IMR-90 (cell line): ENCODE data around the gene CRIM1. TPM values are rescaled to one million over a fixed set of nuclear protein-coding genes. Genes with fewer than 3 reads are reported as not detected.

ENCODE experiments used
- ATAC-seq: fragments of 200-7000 bp; cut with Tn5 transposase; 2 replicates; pipeline ENCODE4 v1.9.1; 2020; ENCODE audit warnings: low read depth, mild to moderate bottlenecking, moderate library complexity
- BruUV-seq: library from RNA; stranded (reverse); fragments of 400-500 nt; replicated peaks from 2 replicates; lab custom pipeline; 2021; lab: Mats Ljungman, UMichigan
- CTCF ChIA-PET: fragments of 300-600 bp; formaldehyde crosslinking; extraction: SDS; loops from one replicate; lab custom pipeline; 2021; ENCODE audit warnings: antibody characterized with exemption; lab: Yijun Ruan, JAX
- POLR2A ChIA-PET: fragments of 300-600 bp; sonication (Branson Sonifier 250); formaldehyde crosslinking; loops from one replicate; lab custom pipeline; 2022; ENCODE audit warnings: antibody characterized with exemption; ENCODE audit not compliant: unreplicated experiment; lab: Charles Lee
- DNase-seq: peaks from one replicate; pipeline ENCODE4 v3.0.0; 2013
- H2AFZ ChIP-seq: replicated peaks from 2 replicates; pipeline ENCODE3; 2013; ENCODE audit warnings: low read length, mild to moderate bottlenecking; ENCODE audit not compliant: poor library complexity
- H2AK5ac ChIP-seq: 2 replicates; pipeline ENCODE4 v1.6.1; 2013; ENCODE audit warnings: low read depth, low read length, inconsistent platforms
- H2AK9ac ChIP-seq: replicated peaks from 2 replicates; pipeline ENCODE3; 2013; ENCODE audit warnings: mild to moderate bottlenecking, low read depth, low read length, moderate library complexity; ENCODE audit not compliant: poor library complexity
- H2BK120ac ChIP-seq: 2 replicates; pipeline ENCODE4 v1.6.1; 2013; ENCODE audit warnings: low read depth, low read length, inconsistent platforms
- H2BK15ac ChIP-seq: 3 replicates; pipeline ENCODE4 v1.6.1; 2013; ENCODE audit warnings: low read depth, low read length, inconsistent platforms
- H2BK20ac ChIP-seq: 2 replicates; pipeline ENCODE4 v1.6.1; 2013; ENCODE audit warnings: low read depth, mild to moderate bottlenecking, inconsistent platforms, low read length, moderate library complexity
- H2BK5ac ChIP-seq: 2 replicates; pipeline ENCODE4 v1.6.1; 2013; ENCODE audit warnings: mild to moderate bottlenecking, low read depth, low read length, inconsistent platforms; ENCODE audit not compliant: poor library complexity, severe bottlenecking
- H3K14ac ChIP-seq: replicated peaks from 2 replicates; pipeline ENCODE4 v1.6.1; 2013; ENCODE audit warnings: low read depth, low read length, inconsistent platforms
- H3K18ac ChIP-seq: 2 replicates; pipeline ENCODE4 v1.6.1; 2013; ENCODE audit warnings: low read depth, low read length, control low read depth
- H3K23ac ChIP-seq: 2 replicates; pipeline ENCODE4 v1.6.1; 2013; ENCODE audit warnings: low read depth, low read length, inconsistent platforms
- H3K27ac ChIP-seq: 2 replicates; pipeline ENCODE4 v1.5.1; 2013; ENCODE audit warnings: mild to moderate bottlenecking, control low read depth, low read length; ENCODE audit not compliant: insufficient read depth
- H3K27me3 ChIP-seq: 2 replicates; pipeline ENCODE4 v1.6.1; 2013; ENCODE audit warnings: low read length; ENCODE audit not compliant: control insufficient read depth, insufficient read depth
- H3K36me3 ChIP-seq: 2 replicates; pipeline ENCODE4 v1.6.1; 2013; ENCODE audit warnings: low read length, mixed read lengths; ENCODE audit not compliant: control insufficient read depth, insufficient read depth
- H3K4ac ChIP-seq: 2 replicates; pipeline ENCODE4 v1.6.1; 2013; ENCODE audit warnings: low read depth, low read length, inconsistent platforms
- H3K4me1 ChIP-seq: 2 replicates; pipeline ENCODE4 v1.6.1; 2013; ENCODE audit warnings: low read length, mixed read lengths; ENCODE audit not compliant: control insufficient read depth, insufficient read depth
- H3K4me2 ChIP-seq: 2 replicates; pipeline ENCODE4 v1.6.1; 2013; ENCODE audit warnings: low read depth, mild to moderate bottlenecking, control low read depth, low read length, moderate library complexity
- H3K4me3 ChIP-seq: 2 replicates; pipeline ENCODE4 v1.5.1; 2013; ENCODE audit warnings: low read depth, mild to moderate bottlenecking, control low read depth, low read length, moderate library complexity; ENCODE audit not compliant: insufficient read depth
- H3K56ac ChIP-seq: 2 replicates; pipeline ENCODE4 v1.6.1; 2013; ENCODE audit warnings: low read length, inconsistent platforms; ENCODE audit not compliant: insufficient read depth; ENCODE audit errors: extremely low read depth
- H3K79me1 ChIP-seq, 2 experiments: 2 replicates each; pipeline ENCODE4 v1.6.1; 2013; ENCODE audit warnings: low read length in 2 of 2, inconsistent platforms in 1 of 2, low read depth in 1 of 2
- H3K9ac ChIP-seq: 2 replicates; pipeline ENCODE4 v1.6.1; 2013; ENCODE audit warnings: low read depth, low read length, control low read depth
- H3K9me1 ChIP-seq: 2 replicates; pipeline ENCODE4 v1.6.1; 2013; ENCODE audit warnings: low read length, inconsistent platforms; ENCODE audit not compliant: insufficient read depth
- H3K9me3 ChIP-seq: 2 replicates; pipeline ENCODE4 v1.6.1; 2013; ENCODE audit warnings: low read length; ENCODE audit not compliant: control insufficient read depth, insufficient read depth
- H4K20me1 ChIP-seq: 2 replicates; pipeline ENCODE4 v1.6.1; 2013; ENCODE audit warnings: low read length, inconsistent platforms; ENCODE audit not compliant: insufficient read depth
- H4K5ac ChIP-seq: 2 replicates; pipeline ENCODE4 v1.6.1; 2013; ENCODE audit warnings: mild to moderate bottlenecking, low read depth, low read length, control low read depth
- H4K8ac ChIP-seq, 2 experiments: 2 replicates each; pipeline ENCODE4 v1.6.1; 2013; ENCODE audit warnings: low read depth in 2 of 2, low read length in 2 of 2, control low read depth in 1 of 2, inconsistent platforms in 1 of 2
- H4K91ac ChIP-seq: 2 replicates; pipeline ENCODE4 v1.6.1; 2013; ENCODE audit warnings: low read depth, low read length, inconsistent platforms; ENCODE audit not compliant: insufficient read depth
- BHLHE40 ChIP-seq: fragments of 150-350 bp; IDR thresholded peaks from 2 replicates; pipeline ENCODE4 v1.6.1; 2016; ENCODE audit warnings: mild to moderate bottlenecking, low read depth, low read length
- CHD1 ChIP-seq: IDR thresholded peaks from 2 replicates; pipeline ENCODE4 v1.6.1; 2012; ENCODE audit warnings: low read depth, low read length, improper control_type of control experiment
- FOS ChIP-seq: fragments of 150-350 bp; IDR thresholded peaks from 2 replicates; pipeline ENCODE4 v1.6.1; 2016; ENCODE audit warnings: low read depth, low read length
- MAZ ChIP-seq: IDR thresholded peaks from 2 replicates; pipeline ENCODE4 v1.6.1; 2012; ENCODE audit warnings: low read depth, mild to moderate bottlenecking, low read length, improper control_type of control experiment, moderate library complexity, borderline replicate concordance
- MXI1 ChIP-seq: IDR thresholded peaks from 2 replicates; pipeline ENCODE4 v1.6.1; 2012; ENCODE audit warnings: low read depth, mild to moderate bottlenecking, low read length, moderate library complexity, borderline replicate concordance
- NFE2L2 ChIP-seq: fragments of 150-350 bp; IDR thresholded peaks from 2 replicates; pipeline ENCODE4 v1.6.1; 2016; ENCODE audit warnings: low read depth, mild to moderate bottlenecking, low read length
- RCOR1 ChIP-seq: IDR thresholded peaks from 2 replicates; pipeline ENCODE4 v1.6.1; 2012; ENCODE audit warnings: mild to moderate bottlenecking, low read length, improper control_type of control experiment; ENCODE audit not compliant: insufficient replicate concordance
- SMC3 ChIP-seq: fragments of 150-350 bp; IDR thresholded peaks from 2 replicates; pipeline ENCODE4 v1.6.1; 2016; ENCODE audit warnings: low read depth, mild to moderate bottlenecking, antibody characterized with exemption, low read length, moderate library complexity
- USF2 ChIP-seq: fragments of 150-350 bp; IDR thresholded peaks from 2 replicates; pipeline ENCODE4 v1.6.1; 2017; ENCODE audit warnings: mild to moderate bottlenecking, antibody characterized with exemption, low read length, low read depth
- WGBS, 2 experiments: methylation state at CpG; one replicate each; pipeline versions ENCODE4 v1.1.5 to v1.1.7; 2013; ENCODE audit warnings: missing lambda C conversion rate in 2 of 2; ENCODE audit not compliant: insufficient read length in 1 of 2; ENCODE audit errors: extremely low coverage in 2 of 2; 5-methylcytosine and 5-hydroxymethylcytosine counted together
- dilution Hi-C: fragments of 300-500 bp; cut with HindIII; formaldehyde crosslinking; loops from one replicate; pipeline ENCODE4 v1.14.3; 2018; ENCODE audit warnings: low sequenced_read_pairs; ENCODE audit not compliant: unreplicated experiment
- in situ Hi-C: fragments of 300-500 bp; cut with MboI; formaldehyde crosslinking; loops from 3 replicates; pipeline ENCODE4 v1.14.3; 2019; ENCODE audit warnings: low sequenced_read_pairs, inconsistent platforms, mixed read lengths
- intact Hi-C: fragments of 100-400 bp; cut with micrococcal nuclease; formaldehyde crosslinking; loops from 2 replicates; pipeline ENCODE4 v1.10.0; 2022
- polyA plus RNA-seq, 3 experiments: library from polyadenylated mRNA; depleted of rRNA; stranded (reverse); fragments of >200 nt; gene quantifications; 2 replicates each; pipeline ENCODE4 v1.2.3, GENCODE V29; 2012; ENCODE audit warnings: low replicate concordance in 1 of 3
- total RNA-seq: library from RNA; depleted of rRNA; stranded (reverse); fragments of >200 nt; gene quantifications from 2 replicates; pipeline ENCODE4 v1.2.3, GENCODE V29; 2012

The CRIM1 gene
- total and polyA plus RNA-seq, 2 of the 4 experiments (the other 2 are of a cell fraction): 285 to 490 TPM

- H3K9me3 ChIP-seq: no peaks in the 10 kb centered on the region
- no CpG with 5 or more reads among the region's 6 CpGs for WGBS, 2 experiments
- H3K9me1 ChIP-seq: peaks cover 13% of the 10 kb centered on the region; the same call in 1 of the 2 replicates
- ChIA-PET POLR2A (no interaction called here), CTCF (no interaction called here)
- no peak overlapping the region for H2BK15ac ChIP-seq
- peaks cover 26 to 61% of the 10 kb centered on the region in 2 experiments for H3K79me1 ChIP-seq
- H2AK5ac ChIP-seq: no peak overlapping the region
- 0 out of 2 replicates have a peak, but pooled peaks cover 3% of the 10 kb centered on the region for H4K20me1 ChIP-seq
- no peak overlapping the region for H3K56ac ChIP-seq
- no peak overlapping the region for H3K4me3 ChIP-seq
- no peak overlapping the region for H2BK20ac ChIP-seq
- intact Hi-C loops: no loop called here
- ATAC-seq: no peak
- DNase-seq: no peak
- dilution Hi-C loops: no loop called here
- no peak overlapping the region for H3K4me2 ChIP-seq
- no peak overlapping the region for H3K27ac ChIP-seq
- in situ Hi-C loops: no loop called here
- no peak for TF ChIP-seq NFE2L2
- no peak for TF ChIP-seq USF2
- no peak for TF ChIP-seq RCOR1
- no peak for TF ChIP-seq MAZ
- TF ChIP-seq FOS: no peak
- TF ChIP-seq SMC3: no peak
- no peak for TF ChIP-seq BHLHE40
- TF ChIP-seq MXI1: no peak
- no peak for TF ChIP-seq CHD1
- H3K18ac ChIP-seq: no peak overlapping the region
- H2BK120ac ChIP-seq: no peak overlapping the region
- H3K23ac ChIP-seq: no peak overlapping the region
- no peak overlapping the region for H4K91ac ChIP-seq
- no peak overlapping the region for H4K5ac ChIP-seq
- 0 out of 4 replicates have a peak overlapping the region, but pooled peaks of 1 of the 2 experiments have one; percentile 21 for H4K8ac ChIP-seq
- H3K36me3 ChIP-seq: peaks cover 42% of the 10 kb centered on the region
- H3K4ac ChIP-seq: no peak overlapping the region
- no peaks in the 10 kb centered on the region for H3K27me3 ChIP-seq
- no peak overlapping the region for H2BK5ac ChIP-seq
- H3K9ac ChIP-seq: no peak overlapping the region
- H3K14ac ChIP-seq: no peak overlapping the region
- H2AFZ ChIP-seq: no peak overlapping the region
- H2AK9ac ChIP-seq: no peak overlapping the region
- BruUV-seq: no TSS peak
- peaks cover 2% of the 10 kb centered on the region for H3K4me1 ChIP-seq
Measured at GRCh38 chr2:36509075-36509474, 153.5 kb downstream of the CRIM1 start.
